ENCODE measurements around the gene SPATA31E1.
A peak's percentile ranks its signal among the peaks of the same experiment; 100 is the strongest.
"Not testable (repeated sequence)": the region's sequence is repeated elsewhere in the genome, so short reads cannot be mapped to it uniquely, and the experiment has no call there.

Gene SPATA31E1

DNA sequence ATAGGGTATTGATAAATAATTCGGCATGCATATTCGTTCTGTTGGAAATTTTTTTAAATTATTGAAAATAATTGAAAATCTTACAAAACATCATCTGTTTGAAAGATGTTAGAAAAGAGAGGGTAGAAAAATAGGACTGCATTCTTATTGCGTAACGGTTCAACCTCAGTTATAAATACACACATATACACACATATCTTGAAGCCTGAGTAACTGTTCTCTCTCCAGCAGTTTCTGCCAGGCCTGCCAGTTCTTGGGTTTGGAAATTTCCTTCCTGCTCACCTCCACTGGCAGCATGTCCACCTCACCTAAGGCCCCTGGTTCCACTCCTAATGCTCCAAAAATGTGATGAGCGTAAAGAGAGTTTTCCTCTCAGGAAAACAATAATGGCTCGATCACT lies 9.1 kb downstream of the SPATA31E1 start:
- H3K9ac ChIP-seq (ENCODE audit: low read depth in 1 of 2, low read length in 2 of 2) = no peak overlapping the region
- no peaks in the 10 kb centered on the region for H3K4me1 ChIP-seq (ENCODE audit: control insufficient read depth in 2 of 2, insufficient read depth in 2 of 2, low read length in 2 of 2)
- no peaks in the 10 kb centered on the region for H3K27me3 ChIP-seq (ENCODE audit: control insufficient read depth in 2 of 2, insufficient read depth in 2 of 2, low read length in 2 of 2)
- H3K4me3 ChIP-seq (ENCODE audit: low read length in 2 of 2) = no peak overlapping the region
- H3K36me3 ChIP-seq (ENCODE audit: control insufficient read depth in 2 of 2, insufficient read depth in 2 of 2, low read length in 2 of 2) = peaks cover 0 to 2% of the 10 kb centered on the region in 2 donors
- H3K9me3 ChIP-seq (ENCODE audit: control insufficient read depth in 2 of 2, low read length in 2 of 2) = no peaks in the 10 kb centered on the region
- H3K27ac ChIP-seq (ENCODE audit: low read depth in 2 of 2, low read length in 2 of 2) = no peak overlapping the region

- H3K9ac ChIP-seq (ENCODE audit: low read depth in 1 of 2, low read length in 2 of 2) = no peak overlapping the region
- H3K4me1 ChIP-seq (ENCODE audit: control insufficient read depth in 2 of 2, insufficient read depth in 2 of 2, low read length in 2 of 2) = no peaks in the 10 kb centered on the region
- no peak overlapping the region for H3K27ac ChIP-seq (ENCODE audit: low read depth in 2 of 2, low read length in 2 of 2)
- H3K4me3 ChIP-seq (ENCODE audit: low read length in 2 of 2) = no peak overlapping the region
- H3K9me3 ChIP-seq (ENCODE audit: control insufficient read depth in 2 of 2, low read length in 2 of 2) = no peaks in the 10 kb centered on the region
- peaks cover 0 to 2% of the 10 kb centered on the region in 2 donors for H3K36me3 ChIP-seq (ENCODE audit: control insufficient read depth in 2 of 2, insufficient read depth in 2 of 2, low read length in 2 of 2)
- no peaks in the 10 kb centered on the region for H3K27me3 ChIP-seq (ENCODE audit: control insufficient read depth in 2 of 2, insufficient read depth in 2 of 2, low read length in 2 of 2)
These were observed 10.3 kb downstream of the SPATA31E1 start for GRCh38 chr9:87892956-87893355.

DNA sequence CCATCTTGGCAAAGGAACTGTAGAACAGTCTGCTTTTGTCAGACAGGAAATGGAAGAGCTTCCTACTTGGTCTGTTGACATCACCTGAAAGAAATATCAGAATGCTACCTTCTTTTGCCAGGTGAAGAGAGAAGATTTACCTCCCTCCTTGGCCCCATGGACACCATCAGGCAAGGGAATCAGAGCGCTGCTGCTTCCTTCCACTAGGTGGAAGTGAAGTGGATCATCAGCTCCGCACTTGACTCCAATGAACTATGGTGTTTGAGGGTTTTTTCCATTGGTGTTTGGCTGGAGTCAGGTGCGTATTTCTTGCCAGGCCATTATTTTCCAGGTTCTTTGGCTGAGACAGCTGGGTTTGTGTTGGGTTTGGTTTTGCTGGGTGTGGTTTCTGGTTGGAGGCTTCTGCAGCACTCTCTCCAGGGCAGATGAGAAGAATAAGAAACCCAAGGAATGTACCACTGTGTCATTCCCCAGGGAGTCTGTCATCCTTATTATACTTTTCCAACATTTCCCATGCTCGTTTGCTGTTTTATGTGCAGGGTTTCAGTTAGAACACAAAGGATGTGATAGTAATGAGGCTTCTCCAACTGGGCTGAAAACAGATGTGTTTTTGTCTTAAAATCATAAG lies 12.4 kb downstream of the SPATA31E1 start:
- Histone ChIP-seq H3K36me3 (ENCODE audit: control insufficient read depth in 2 of 2, insufficient read depth in 2 of 2, low read length in 2 of 2) (peaks cover 0 to 2% of the 10 kb centered on the region in 2 donors), H3K9me3 (ENCODE audit: control insufficient read depth in 2 of 2, low read length in 2 of 2) (no peaks in the 10 kb centered on the region), H3K27me3 (ENCODE audit: control insufficient read depth in 2 of 2, insufficient read depth in 2 of 2, low read length in 2 of 2) (no peaks in the 10 kb centered on the region), H3K9ac (ENCODE audit: low read depth in 1 of 2, low read length in 2 of 2) (no peak overlapping the region), H3K4me1 (ENCODE audit: control insufficient read depth in 2 of 2, insufficient read depth in 2 of 2, low read length in 2 of 2) (no peaks in the 10 kb centered on the region), H3K27ac (ENCODE audit: low read depth in 2 of 2, low read length in 2 of 2) (no peak overlapping the region), H3K4me3 (ENCODE audit: low read length in 2 of 2) (no peak overlapping the region)

- H3K27me3 ChIP-seq (ENCODE audit: control insufficient read depth in 2 of 2, insufficient read depth in 2 of 2, low read length in 2 of 2) = no peaks in the 10 kb centered on the region
- no peaks in the 10 kb centered on the region for H3K9me3 ChIP-seq (ENCODE audit: control insufficient read depth in 2 of 2, low read length in 2 of 2)
- peaks cover 0 to 2% of the 10 kb centered on the region in 2 donors for H3K36me3 ChIP-seq (ENCODE audit: control insufficient read depth in 2 of 2, insufficient read depth in 2 of 2, low read length in 2 of 2)
- no peak overlapping the region for H3K4me3 ChIP-seq (ENCODE audit: low read length in 2 of 2)
- H3K4me1 ChIP-seq (ENCODE audit: control insufficient read depth in 2 of 2, insufficient read depth in 2 of 2, low read length in 2 of 2) = no peaks in the 10 kb centered on the region
- H3K9ac ChIP-seq (ENCODE audit: low read depth in 1 of 2, low read length in 2 of 2) = no peak overlapping the region
- no peak overlapping the region for H3K27ac ChIP-seq (ENCODE audit: low read depth in 2 of 2, low read length in 2 of 2)
These were observed 14.2 kb downstream of the SPATA31E1 start for GRCh38 chr9:87896891-87897290.

DNA sequence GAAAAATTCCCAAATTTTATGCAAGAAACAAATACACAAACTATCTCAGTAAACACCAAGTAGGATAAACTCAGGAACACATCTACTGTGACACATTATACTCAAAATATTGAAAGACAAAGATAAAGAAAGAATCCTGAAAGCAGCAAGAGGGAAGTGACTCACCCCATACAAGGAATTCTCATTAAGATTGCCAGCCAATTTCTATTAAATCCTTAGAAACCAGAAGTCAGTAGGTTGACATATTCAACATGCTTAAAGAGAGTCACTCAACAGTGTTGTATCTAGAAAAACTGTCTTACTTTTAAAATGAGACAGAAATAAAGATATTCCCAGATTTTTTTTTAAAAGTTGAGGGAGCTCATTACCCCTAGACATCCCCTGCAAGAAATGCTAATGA lies 15.5 kb downstream of the SPATA31E1 start:
- Histone ChIP-seq H3K27me3 (ENCODE audit: control insufficient read depth in 2 of 2, insufficient read depth in 2 of 2, low read length in 2 of 2) (no peaks in the 10 kb centered on the region), H3K4me3 (ENCODE audit: low read length in 2 of 2) (no peak overlapping the region), H3K27ac (ENCODE audit: low read depth in 2 of 2, low read length in 2 of 2) (no peak overlapping the region), H3K9me3 (ENCODE audit: control insufficient read depth in 2 of 2, low read length in 2 of 2) (no peaks in the 10 kb centered on the region), H3K36me3 (ENCODE audit: control insufficient read depth in 2 of 2, insufficient read depth in 2 of 2, low read length in 2 of 2) (peaks cover 0 to 2% of the 10 kb centered on the region in 2 donors), H3K4me1 (ENCODE audit: control insufficient read depth in 2 of 2, insufficient read depth in 2 of 2, low read length in 2 of 2) (no peaks in the 10 kb centered on the region), H3K9ac (ENCODE audit: low read depth in 1 of 2, low read length in 2 of 2) (no peak overlapping the region)

DNA sequence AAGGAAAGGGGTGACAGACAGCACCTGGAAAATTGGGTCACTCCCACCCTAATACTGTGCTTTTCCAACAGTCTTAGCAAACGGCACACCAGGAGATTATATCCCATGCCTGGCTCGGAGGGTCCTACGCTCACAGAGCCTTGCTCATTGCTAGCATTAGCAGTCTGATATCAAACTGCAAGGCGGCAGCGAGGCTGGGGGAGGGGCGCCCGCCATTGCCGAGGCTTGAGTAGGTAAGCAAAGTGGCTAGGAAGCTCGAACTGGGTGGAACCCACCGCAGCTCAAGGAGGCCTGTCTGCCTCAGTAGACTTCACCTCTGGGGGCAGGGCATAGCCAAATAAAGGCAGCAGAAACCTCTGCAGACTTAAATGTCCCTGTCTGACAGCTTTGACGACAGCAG lies 19.7 kb downstream of the SPATA31E1 start:
- not testable (repeated sequence) for H3K36me3 ChIP-seq (ENCODE audit: control insufficient read depth in 2 of 2, insufficient read depth in 2 of 2, low read length in 2 of 2); H3K27me3 ChIP-seq (ENCODE audit: control insufficient read depth in 2 of 2, insufficient read depth in 2 of 2, low read length in 2 of 2); H3K4me1 ChIP-seq (ENCODE audit: control insufficient read depth in 2 of 2, insufficient read depth in 2 of 2, low read length in 2 of 2); H3K27ac ChIP-seq (ENCODE audit: low read depth in 2 of 2, low read length in 2 of 2); H3K4me3 ChIP-seq (ENCODE audit: low read length in 2 of 2); H3K9me3 ChIP-seq (ENCODE audit: control insufficient read depth in 2 of 2, low read length in 2 of 2); H3K9ac ChIP-seq (ENCODE audit: low read depth in 1 of 2, low read length in 2 of 2)

DNA sequence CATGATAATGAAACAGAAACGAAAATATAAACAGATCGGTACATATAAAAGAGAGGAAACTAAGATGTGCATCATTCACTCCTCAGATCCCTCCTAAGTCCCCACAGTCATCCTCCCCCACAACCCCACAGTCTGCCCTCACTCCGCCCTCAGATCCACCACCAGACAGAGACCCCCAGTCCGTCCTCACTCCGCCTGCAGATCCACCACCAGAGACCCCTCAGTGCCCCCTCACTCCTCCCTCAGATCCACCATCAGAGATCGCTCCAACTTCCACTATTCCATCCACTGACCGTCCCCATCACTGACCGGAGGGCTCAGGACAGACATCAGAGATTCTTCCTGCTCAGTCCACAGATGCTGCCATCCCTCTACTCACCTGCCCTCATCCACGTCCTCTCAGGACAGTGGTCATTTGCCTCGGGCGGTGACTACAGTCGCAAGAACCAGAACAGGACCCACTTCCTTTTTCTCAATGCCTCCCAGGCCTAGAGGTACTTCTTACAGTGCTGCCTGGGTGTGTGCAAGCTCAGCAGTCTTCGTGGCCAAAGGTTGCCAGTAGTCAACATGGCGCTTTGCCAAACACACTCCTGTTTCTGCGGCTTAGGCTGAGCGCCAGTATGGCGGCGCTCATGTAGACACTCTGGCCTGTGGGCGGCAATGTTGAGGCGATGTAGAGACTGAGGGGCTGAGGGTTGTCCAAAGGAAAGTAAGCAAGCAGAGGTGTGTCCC lies 26.8 kb downstream of the SPATA31E1 start:
- Histone ChIP-seq H3K9me3 (ENCODE audit: control insufficient read depth in 2 of 2, low read length in 2 of 2) (no peaks in the 10 kb centered on the region), H3K27me3 (ENCODE audit: control insufficient read depth in 2 of 2, insufficient read depth in 2 of 2, low read length in 2 of 2) (no peaks in the 10 kb centered on the region), H3K9ac (ENCODE audit: low read depth in 1 of 2, low read length in 2 of 2) (peak overlapping the region; percentile 10 to 32), H3K27ac (ENCODE audit: low read depth in 2 of 2, low read length in 2 of 2) (peak overlapping the region; percentile 63 to 68), H3K4me3 (ENCODE audit: low read length in 2 of 2) (peak overlapping the region; percentile 47 to 57), H3K4me1 (ENCODE audit: control insufficient read depth in 2 of 2, insufficient read depth in 2 of 2, low read length in 2 of 2) (peaks cover 3 to 5% of the 10 kb centered on the region in 2 donors), H3K36me3 (ENCODE audit: control insufficient read depth in 2 of 2, insufficient read depth in 2 of 2, low read length in 2 of 2) (no peaks in the 10 kb centered on the region)

DNA sequence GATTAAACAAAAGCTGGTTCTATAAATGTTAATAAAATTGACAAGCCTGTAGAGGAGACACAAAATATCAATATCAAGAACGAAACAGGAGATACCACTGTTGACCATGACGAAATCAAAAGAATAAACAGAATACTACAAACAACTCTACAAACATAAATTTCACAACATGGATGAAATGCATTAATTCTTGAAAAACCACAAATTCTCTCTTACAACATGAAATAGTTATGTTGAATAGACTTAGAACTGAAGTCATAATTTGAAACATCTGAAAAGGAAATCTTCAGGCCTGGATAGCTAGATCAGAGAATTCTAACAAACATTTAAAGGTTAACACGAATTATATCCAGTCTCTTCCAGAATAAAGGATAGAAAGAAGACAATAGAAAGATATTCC lies 28.1 kb downstream of the SPATA31E1 start:
- no peaks in the 10 kb centered on the region for H3K36me3 ChIP-seq (ENCODE audit: control insufficient read depth in 2 of 2, insufficient read depth in 2 of 2, low read length in 2 of 2)
- no peaks in the 10 kb centered on the region for H3K27me3 ChIP-seq (ENCODE audit: control insufficient read depth in 2 of 2, insufficient read depth in 2 of 2, low read length in 2 of 2)
- H3K27ac ChIP-seq (ENCODE audit: low read depth in 2 of 2, low read length in 2 of 2) = no peak overlapping the region
- no peak overlapping the region for H3K9ac ChIP-seq (ENCODE audit: low read depth in 1 of 2, low read length in 2 of 2)
- H3K9me3 ChIP-seq (ENCODE audit: control insufficient read depth in 2 of 2, low read length in 2 of 2) = no peaks in the 10 kb centered on the region
- H3K4me1 ChIP-seq (ENCODE audit: control insufficient read depth in 2 of 2, insufficient read depth in 2 of 2, low read length in 2 of 2) = peaks cover 3 to 5% of the 10 kb centered on the region in 2 donors
- no peak overlapping the region for H3K4me3 ChIP-seq (ENCODE audit: low read length in 2 of 2)

DNA sequence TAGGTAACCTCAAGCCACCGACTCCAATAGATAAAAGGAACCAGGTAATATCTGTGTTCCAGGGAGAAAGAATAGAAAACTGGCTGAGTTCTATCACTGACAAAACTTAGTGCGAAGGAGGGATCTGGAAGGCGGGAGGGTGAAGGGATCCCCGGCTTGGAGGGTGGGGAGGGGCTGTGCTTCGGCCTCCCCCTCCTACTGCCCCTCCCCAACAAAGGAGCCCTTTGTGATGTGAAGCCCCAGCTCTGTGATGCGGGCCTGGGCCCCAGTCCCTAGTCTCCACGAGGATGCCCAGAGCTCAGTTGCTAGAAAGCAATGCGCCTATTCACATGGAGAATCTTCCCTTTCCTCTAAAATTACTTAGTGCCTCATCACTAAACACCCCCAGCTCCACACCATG lies 35.0 kb downstream of the SPATA31E1 start, which contains the start of gene SPATA31C1:
Gene SPATA31C1, plus strand, starts transcription at position 301 of the 400 bp plus-strand sequence.
- H3K4me3 ChIP-seq (ENCODE audit: low read length in 2 of 2); H3K9ac ChIP-seq (ENCODE audit: low read depth in 1 of 2, low read length in 2 of 2); H3K27ac ChIP-seq (ENCODE audit: low read depth in 2 of 2, low read length in 2 of 2); H3K9me3 ChIP-seq (ENCODE audit: control insufficient read depth in 2 of 2, low read length in 2 of 2); H3K36me3 ChIP-seq (ENCODE audit: control insufficient read depth in 2 of 2, insufficient read depth in 2 of 2, low read length in 2 of 2); H3K4me1 ChIP-seq (ENCODE audit: control insufficient read depth in 2 of 2, insufficient read depth in 2 of 2, low read length in 2 of 2); H3K27me3 ChIP-seq (ENCODE audit: control insufficient read depth in 2 of 2, insufficient read depth in 2 of 2, low read length in 2 of 2): not testable (repeated sequence)

DNA sequence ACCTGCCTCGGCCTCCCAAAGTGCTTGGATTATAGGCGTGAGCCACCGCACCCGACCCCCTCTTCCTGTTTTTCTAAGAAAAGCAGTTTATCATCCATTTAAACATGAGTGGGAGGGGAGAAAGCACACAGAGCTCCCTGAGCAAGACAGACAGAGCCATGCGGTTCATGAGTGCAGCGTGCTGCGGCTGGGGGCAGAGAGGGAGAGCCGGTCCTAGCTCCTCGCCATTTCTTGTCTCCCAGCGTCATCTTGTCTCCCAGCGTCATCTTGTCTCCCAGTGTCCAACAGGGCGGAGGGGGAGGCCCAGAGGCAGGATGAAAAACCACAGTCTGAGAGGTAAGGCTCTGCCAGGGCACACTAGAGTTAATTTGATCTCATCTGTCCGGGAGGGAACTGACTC lies 36.3 kb downstream of the SPATA31E1 start:
- not testable (repeated sequence) for H3K4me1 ChIP-seq (ENCODE audit: control insufficient read depth in 2 of 2, insufficient read depth in 2 of 2, low read length in 2 of 2); H3K4me3 ChIP-seq (ENCODE audit: low read length in 2 of 2); H3K9ac ChIP-seq (ENCODE audit: low read depth in 1 of 2, low read length in 2 of 2); H3K9me3 ChIP-seq (ENCODE audit: control insufficient read depth in 2 of 2, low read length in 2 of 2); H3K27me3 ChIP-seq (ENCODE audit: control insufficient read depth in 2 of 2, insufficient read depth in 2 of 2, low read length in 2 of 2); H3K36me3 ChIP-seq (ENCODE audit: control insufficient read depth in 2 of 2, insufficient read depth in 2 of 2, low read length in 2 of 2); H3K27ac ChIP-seq (ENCODE audit: low read depth in 2 of 2, low read length in 2 of 2)
